T47D (cell line): ENCODE measurements around the gene SSRP1.

Experiments used
- DNase-seq, 2 experiments: peaks; one replicate each; pipeline versions ENCODE4 v3.0.0 to v3.0.0-alpha.2; 2011 to 2012; ENCODE audit warnings: low read depth in 1 of 2, low spot score in 1 of 2
- JUND ChIP-seq: IDR thresholded peaks from 2 replicates; pipeline ENCODE4 v1.6.1; 2012; ENCODE audit warnings: low read depth
- in situ Hi-C: cut with HindIII; loops from 2 replicates; pipeline ENCODE4 v1.10.0; 2016; ENCODE audit warnings: low sequenced_read_pairs, low pct_unique_long_range_greater_than_20kb

Gene SSRP1

DNA sequence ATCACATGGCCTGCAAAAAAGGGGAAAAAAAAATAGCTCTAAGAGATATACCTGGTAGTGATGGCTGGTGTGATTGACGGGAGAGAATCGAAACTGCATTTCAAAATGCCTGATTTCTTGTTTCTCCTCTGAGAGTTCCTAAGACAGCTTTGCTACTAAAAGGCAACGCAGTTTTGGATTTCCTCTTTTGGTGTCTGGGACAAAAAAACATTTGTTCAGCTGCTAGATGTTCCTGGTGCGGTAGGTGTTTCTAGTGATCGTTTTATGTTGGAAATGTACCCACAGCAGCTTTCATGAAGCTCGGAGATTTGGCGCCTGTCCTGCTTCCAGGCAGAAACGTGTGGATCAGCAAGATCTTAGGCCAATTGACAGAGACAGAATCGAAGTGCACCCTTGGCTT, 20.6 kb upstream of the SSRP1 start:
- DNase-seq, result no peak
- TF ChIP-seq JUND, result no peak
- in situ Hi-C loops, result no loop called here

GRCh38 chr11:57354699-57355098, 19.0 kb upstream of the SSRP1 start:
- DNase-seq, result no peak
- TF ChIP-seq JUND, result no peak
- in situ Hi-C loops, result no loop called here

GRCh38 chr11:57353852-57354251, 18.2 kb upstream of the SSRP1 start:
- in situ Hi-C loops, result no loop called here
- TF ChIP-seq JUND, result no peak
- no peak for DNase-seq

- no peak for TF ChIP-seq JUND
- in situ Hi-C loops, result no loop called here
- DNase-seq, result no peak
Measured at GRCh38 chr11:57353446-57353845, 17.8 kb upstream of the SSRP1 start.

GRCh38 chr11:57353036-57353435, 17.3 kb upstream of the SSRP1 start:
- in situ Hi-C loops, result no loop called here
- TF ChIP-seq JUND, result no peak
- no peak for DNase-seq

DNA sequence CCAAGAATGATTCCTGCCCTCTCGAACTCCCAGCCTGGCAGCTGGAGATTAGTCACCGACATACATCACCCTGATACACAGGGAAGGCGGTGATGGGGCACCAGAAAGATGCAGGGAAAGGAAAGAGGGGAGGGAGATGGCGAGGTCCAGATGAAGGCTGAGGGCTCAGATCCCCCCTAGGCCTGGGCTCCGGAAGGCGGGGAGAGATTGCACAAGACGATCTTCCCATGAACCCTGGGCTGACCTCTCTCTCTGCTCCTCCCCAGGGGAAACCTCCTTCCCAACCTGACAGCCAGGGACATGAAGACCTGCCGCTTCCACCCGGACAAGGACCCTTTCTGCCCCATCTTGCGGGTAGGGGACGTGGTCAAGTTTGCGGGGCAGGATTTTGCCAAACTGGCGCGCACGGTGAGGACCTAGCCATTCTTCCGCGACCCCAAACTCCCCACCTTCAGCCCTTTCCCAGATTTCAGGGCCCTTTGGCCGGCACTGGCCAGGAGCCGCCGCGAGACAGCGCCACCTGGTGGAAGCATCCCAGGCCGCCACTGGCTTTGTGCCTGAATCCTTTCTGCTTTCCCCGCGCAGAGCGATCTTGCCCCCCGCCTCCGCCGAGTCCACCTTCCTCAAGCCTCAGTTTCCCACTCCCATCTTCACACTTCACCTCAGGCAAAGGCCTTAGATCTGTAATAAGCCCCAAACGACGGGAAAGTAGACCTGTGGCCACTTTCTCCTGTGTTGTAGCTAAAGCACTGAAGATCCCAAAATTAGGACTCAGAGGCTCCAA, 14.0 kb upstream of the SSRP1 start:
- TF ChIP-seq JUND, result no peak
- in situ Hi-C loops, result no loop called here
- DNase-seq, result peak; percentile 57 to 62

- no peak for DNase-seq
- in situ Hi-C loops, result no loop called here
- TF ChIP-seq JUND, result no peak
Measured at GRCh38 chr11:57348636-57349313, 13.1 kb upstream of the SSRP1 start.

- DNase-seq, result no peak
- in situ Hi-C loops, result no loop called here
- TF ChIP-seq JUND, result no peak
Measured at GRCh38 chr11:57348052-57348451, 12.4 kb upstream of the SSRP1 start.

DNA sequence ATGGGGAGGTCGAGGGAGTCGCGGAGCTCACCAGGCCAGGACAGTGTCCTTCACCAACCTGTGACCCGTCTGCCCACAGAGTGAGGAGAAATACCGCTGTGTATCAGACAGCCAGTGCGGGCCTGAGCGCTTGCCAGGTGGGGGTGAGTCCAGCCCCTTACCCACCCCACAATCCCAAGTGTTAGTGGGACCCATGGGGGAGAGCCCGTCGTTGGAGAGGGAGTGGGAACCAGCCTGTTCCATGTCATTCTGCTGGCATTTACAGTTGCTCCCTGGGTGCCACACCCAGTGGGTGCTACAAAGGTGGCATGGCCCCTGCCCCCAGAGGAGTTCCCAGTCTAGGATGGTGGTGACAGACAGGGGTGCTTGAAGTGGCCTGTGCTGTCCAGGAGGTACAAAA, 11.6 kb upstream of the SSRP1 start:
- in situ Hi-C loops, result no loop called here

DNA sequence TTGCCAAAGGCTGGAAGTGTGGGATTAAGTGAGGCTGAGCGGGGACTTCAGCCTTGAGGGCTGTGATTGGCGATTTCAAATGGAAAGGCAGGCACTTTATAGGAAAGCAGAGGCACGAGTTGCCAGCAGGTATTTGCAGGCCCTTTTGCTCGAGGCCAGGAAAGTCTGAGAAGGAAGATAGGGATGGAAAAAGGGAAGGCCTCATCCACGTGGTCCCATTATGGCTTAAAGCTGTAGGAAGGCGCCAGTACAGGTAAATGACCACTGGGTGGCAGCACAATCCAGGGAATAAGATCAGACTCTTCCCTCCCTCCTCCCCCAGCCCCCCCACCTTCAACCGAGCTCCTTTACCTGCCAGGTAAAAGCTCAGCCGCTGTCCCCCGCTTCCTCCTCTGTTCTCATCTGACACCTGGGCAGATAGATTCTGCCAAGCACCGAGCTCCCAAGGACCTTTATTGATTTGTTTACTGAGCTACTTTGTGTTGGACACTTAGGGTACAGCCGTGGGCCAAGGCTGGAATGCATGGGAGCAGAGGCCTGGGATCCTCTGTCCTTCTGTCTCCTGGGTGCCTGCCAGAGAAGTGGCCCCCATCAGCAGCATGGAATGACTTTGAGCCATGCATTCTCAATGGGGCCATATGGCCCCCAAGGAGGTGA, 10.0 kb upstream of the SSRP1 start:
- TF ChIP-seq JUND, result no peak
- DNase-seq, result peak; percentile 89 to 91
- in situ Hi-C loops, result no loop called here

More for the DNA sequence above, 11.6 kb upstream of the SSRP1 start:
- no peak for TF ChIP-seq JUND
- DNase-seq, result no peak

DNA sequence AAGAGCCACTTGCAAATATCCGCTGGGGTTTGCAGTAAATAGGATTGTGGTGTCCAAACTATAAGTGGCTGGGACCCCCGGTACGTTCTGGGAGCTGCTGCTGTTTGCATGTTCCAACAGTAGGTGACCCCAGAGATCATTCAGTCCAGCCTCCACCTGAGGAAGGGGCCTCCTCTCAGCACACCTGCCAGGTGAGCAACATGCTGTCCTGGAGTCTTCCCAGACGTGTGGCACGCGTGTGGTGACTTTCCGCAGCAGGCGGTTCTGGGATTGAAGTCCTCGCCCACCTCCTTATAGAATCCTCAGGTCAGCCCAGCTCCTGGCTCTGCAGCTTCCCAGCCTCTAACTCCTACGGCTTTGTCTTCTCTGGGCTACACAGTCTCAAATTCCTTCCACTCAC, 9.1 kb upstream of the SSRP1 start:
- in situ Hi-C loops, result no loop called here
- no peak for TF ChIP-seq JUND
- no peak for DNase-seq

DNA sequence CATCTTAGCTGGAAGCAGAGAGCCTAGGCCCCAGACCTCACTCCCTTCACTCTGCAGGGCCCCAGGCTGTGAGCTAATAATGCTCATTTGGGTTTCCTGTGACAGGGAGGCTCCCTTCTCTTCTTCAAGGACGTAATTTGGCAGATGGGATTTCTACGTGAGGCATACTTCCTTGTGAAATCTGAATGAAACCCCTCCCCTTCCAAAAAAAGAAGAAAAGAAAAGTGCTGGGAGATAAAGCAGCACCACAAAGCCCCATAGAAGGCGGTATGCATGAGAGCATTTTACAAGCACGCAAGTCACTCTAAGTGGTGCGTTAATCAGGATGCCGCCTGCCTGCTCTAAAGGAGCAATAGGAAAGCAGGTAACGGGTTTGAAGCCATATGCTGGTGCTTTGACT, 8.1 kb upstream of the SSRP1 start:
- no peak for DNase-seq
- in situ Hi-C loops, result no loop called here
- no peak for TF ChIP-seq JUND

- no peak for TF ChIP-seq JUND
- in situ Hi-C loops, result no loop called here
- no peak for DNase-seq
Measured at GRCh38 chr11:57342702-57343101, 7.0 kb upstream of the SSRP1 start.
